ENCODE data around the gene ANXA6.

The ANXA6 gene

GRCh38 chr5:151079838-151080612, 77.6 kb downstream of the ANXA6 start:
- DNase-seq: no peak

GRCh38 chr5:151078490-151079262, 78.9 kb downstream of the ANXA6 start:
- no peak for DNase-seq

- no peak for DNase-seq
Observed at GRCh38 chr5:151077967-151078366, 79.6 kb downstream of the ANXA6 start.

GRCh38 chr5:151077419-151077818, 80.2 kb downstream of the ANXA6 start:
- no peak for DNase-seq

GRCh38 chr5:151076616-151077015, 81.0 kb downstream of the ANXA6 start:
- DNase-seq: no peak

- peak; percentile 87 for DNase-seq
Observed at GRCh38 chr5:151075698-151076331, 81.8 kb downstream of the ANXA6 start.

- no peak for DNase-seq
Observed at GRCh38 chr5:151074557-151074956, 83.0 kb downstream of the ANXA6 start.

GRCh38 chr5:151073280-151073679, 84.3 kb downstream of the ANXA6 start:
- no peak for DNase-seq

GRCh38 chr5:151072630-151073025, 85.0 kb downstream of the ANXA6 start:
- peak; percentile 88 for DNase-seq

- no peak for DNase-seq
Observed at GRCh38 chr5:151071848-151072629, 85.5 kb downstream of the ANXA6 start.

GRCh38 chr5:151071021-151071420, 86.6 kb downstream of the ANXA6 start:
- DNase-seq: no peak

- DNase-seq: no peak
Observed at GRCh38 chr5:151070449-151070848, 87.1 kb downstream of the ANXA6 start.

- DNase-seq: no peak
Observed at GRCh38 chr5:151068433-151069197, 89.0 kb downstream of the ANXA6 start.

- no peak for DNase-seq
Observed at GRCh38 chr5:151067632-151068432, 89.7 kb downstream of the ANXA6 start.

GRCh38 chr5:151066920-151067319, 90.7 kb downstream of the ANXA6 start:
- DNase-seq: no peak

- DNase-seq: no peak
Observed at GRCh38 chr5:151065609-151066008, 92.0 kb downstream of the ANXA6 start.

- no peak for DNase-seq
Observed at GRCh38 chr5:151064916-151065499, 92.6 kb downstream of the ANXA6 start.

- no peak for DNase-seq
Observed at GRCh38 chr5:151063142-151063989, 94.2 kb downstream of the ANXA6 start.

- no peak for DNase-seq
Observed at GRCh38 chr5:151062405-151063141, 95.0 kb downstream of the ANXA6 start.

Measured in islet precursor cell (in vitro differentiated cells).